Astrocyte of the spinal cord (primary cell): ENCODE data around the gene UNC5C.

Experiments used
- DNase-seq: peaks from one replicate; pipeline ENCODE4 v3.0.0; 2011; ENCODE audit warnings: low read depth, low spot score
- H3K4me3 ChIP-seq: 2 replicates; pipeline ENCODE4 v1.5.1; 2011; ENCODE audit warnings: low read depth, mild to moderate bottlenecking, low read length, moderate library complexity
- in situ Hi-C: cut with HindIII; loops from 2 replicates; pipeline ENCODE4 v1.10.0; 2017; ENCODE audit warnings: low sequenced_read_pairs
- TF ChIP-seq, protein P1 (sequence below): IDR thresholded peaks from 2 replicates; pipeline ENCODE4 v1.5.1; 2012; ENCODE audit warnings: low read depth, mild to moderate bottlenecking, low read length, inconsistent platforms

Gene UNC5C

DNA sequence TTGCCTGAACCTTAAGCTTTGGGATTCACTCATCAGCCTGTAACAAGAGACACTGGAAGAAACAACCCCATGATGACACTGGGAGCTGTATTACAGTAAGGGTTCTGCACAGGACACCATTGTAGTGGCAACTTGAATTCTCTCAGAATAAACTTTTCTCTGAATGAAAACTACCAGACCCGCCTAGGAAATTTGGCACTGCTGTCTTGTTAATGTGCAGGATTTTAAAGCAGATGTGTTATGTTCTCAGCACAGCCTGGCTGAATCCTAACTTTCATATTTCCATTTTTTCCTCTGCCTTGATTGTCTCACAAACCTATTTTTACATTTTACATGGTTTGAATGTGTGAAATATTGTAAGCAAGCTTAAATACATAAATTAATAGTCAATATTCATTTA, 253.6 kb downstream of the UNC5C start:
- in situ Hi-C loops, result no loop called here

DNA sequence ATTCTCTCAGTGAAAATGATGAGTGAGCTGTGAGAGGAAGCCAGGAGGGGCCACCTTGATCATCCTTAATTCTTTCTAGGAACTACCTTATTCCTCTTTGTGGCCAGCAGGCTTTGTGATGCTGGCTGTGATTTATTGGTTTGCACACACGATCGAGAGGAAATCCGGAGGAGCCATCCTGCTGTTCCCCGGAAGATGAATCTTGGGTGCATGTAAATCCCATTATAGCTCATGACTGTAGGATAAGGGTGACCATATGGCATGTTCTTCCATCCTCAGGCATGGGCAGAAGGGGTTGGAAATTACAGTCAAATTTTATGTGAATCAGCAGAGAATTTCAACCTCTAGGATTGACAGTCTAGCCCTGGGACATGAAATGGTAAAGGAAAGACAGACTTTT, 254.5 kb downstream of the UNC5C start:
- DNase-seq, result no peak
- H3K4me3 ChIP-seq, result no peak overlapping the region
- TF ChIP-seq, protein P1, sequence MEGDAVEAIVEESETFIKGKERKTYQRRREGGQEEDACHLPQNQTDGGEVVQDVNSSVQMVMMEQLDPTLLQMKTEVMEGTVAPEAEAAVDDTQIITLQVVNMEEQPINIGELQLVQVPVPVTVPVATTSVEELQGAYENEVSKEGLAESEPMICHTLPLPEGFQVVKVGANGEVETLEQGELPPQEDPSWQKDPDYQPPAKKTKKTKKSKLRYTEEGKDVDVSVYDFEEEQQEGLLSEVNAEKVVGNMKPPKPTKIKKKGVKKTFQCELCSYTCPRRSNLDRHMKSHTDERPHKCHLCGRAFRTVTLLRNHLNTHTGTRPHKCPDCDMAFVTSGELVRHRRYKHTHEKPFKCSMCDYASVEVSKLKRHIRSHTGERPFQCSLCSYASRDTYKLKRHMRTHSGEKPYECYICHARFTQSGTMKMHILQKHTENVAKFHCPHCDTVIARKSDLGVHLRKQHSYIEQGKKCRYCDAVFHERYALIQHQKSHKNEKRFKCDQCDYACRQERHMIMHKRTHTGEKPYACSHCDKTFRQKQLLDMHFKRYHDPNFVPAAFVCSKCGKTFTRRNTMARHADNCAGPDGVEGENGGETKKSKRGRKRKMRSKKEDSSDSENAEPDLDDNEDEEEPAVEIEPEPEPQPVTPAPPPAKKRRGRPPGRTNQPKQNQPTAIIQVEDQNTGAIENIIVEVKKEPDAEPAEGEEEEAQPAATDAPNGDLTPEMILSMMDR, result no peak
- in situ Hi-C loops, result no loop called here

More for the DNA sequence above, 253.6 kb downstream of the UNC5C start:
- no peak overlapping the region for H3K4me3 ChIP-seq
- TF ChIP-seq, protein P1, result no peak
- no peak for DNase-seq

DNA sequence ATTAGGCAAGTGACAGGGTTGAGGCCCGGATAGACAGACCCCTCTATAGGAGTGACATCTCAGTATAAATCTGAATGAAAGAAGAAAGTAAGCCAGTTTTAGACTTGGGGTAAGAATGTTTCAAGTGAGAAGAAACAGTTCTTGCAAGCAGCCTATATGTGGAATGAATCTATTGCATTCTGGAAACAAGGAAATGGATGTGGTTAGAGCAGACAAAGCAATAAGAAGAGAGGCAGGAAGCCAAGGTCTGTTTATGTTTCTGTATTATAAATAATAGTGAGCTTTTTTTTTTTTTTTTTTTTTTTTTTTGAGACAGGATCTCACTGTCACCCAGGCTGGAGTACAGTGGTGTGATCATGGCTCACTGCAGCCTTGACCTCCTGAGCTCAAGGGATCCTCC, 255.8 kb downstream of the UNC5C start:
- in situ Hi-C loops, result no loop called here
- TF ChIP-seq, protein P1, result no peak
- no peak overlapping the region for H3K4me3 ChIP-seq
- DNase-seq, result peak; percentile 63

DNA sequence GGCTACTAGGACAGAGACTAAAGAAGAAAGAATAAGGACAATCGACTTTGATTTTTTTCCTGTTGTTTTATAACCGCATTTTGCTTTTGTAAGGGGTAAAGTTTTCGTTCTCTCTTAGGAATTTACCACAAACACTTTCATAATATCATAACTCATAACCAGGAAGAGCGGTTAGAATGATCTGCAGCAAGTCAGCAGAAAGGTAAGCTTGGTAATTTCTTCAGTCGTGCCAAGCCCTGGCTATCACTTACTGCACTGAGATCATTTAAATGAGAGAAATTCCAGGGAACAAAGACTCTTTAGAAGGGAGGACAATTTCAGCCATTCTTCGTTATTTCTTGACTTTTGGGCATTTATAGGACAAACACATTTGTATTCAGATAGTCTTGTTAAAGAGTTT, 258.1 kb downstream of the UNC5C start:
- in situ Hi-C loops, result no loop called here
- DNase-seq, result no peak
- H3K4me3 ChIP-seq, result no peak overlapping the region
- TF ChIP-seq, protein P1, result no peak

DNA sequence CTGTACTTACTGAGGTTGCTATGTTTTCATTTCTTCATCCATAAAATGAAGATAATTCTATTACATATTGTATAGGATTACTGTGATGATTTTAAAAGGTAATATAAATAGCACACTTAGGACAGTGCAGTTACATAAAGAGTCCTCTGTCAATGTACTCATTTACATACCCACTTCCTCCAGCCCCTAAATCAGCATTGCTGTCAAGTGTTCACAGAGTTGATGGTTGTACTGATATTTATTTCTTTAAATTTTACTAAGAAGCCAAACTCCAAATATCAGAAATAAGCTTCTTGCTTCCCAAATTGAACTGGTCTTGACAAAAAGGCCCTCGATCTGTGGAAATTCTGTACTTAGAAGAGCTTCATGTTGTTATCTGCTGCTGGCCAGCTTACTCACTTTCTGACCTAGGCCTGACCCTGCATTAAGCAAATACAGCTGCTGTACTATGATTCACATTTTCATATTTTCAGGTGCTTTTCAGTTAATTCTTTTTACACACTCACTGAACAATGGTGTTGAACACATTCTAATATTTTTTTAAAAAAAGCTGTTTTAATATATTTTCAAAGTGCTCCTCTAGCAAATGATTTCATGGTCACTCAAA, 259.6 kb downstream of the UNC5C start:
- in situ Hi-C loops, result no loop called here
- DNase-seq, result peak; percentile 35
- no peak overlapping the region for H3K4me3 ChIP-seq
- TF ChIP-seq, protein P1, result no peak

DNA sequence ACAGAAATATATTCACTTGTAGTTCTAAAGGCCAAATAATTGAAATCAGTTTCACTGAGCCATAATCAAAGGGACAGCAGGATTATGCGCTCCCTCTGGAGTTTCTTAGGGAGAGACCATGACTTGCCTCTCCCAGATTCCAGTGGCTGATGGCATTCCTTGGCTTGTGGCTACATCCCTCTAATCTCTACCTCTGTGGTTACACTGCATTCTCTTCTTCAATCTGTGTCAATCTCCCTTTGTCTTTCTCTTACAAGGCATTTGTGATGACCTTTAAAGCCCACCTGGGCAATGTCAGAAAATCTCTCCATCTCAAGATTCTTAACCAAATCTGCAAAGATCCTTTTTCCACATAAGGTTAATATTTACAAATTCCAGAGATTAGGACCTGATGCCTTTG, 260.2 kb downstream of the UNC5C start:
- H3K4me3 ChIP-seq, result no peak overlapping the region
- in situ Hi-C loops, result no loop called here
- TF ChIP-seq, protein P1, result no peak
- DNase-seq, result no peak
